NT2/D1 (cell line): ENCODE data around the gene RGS3.

Source experiments
- SUZ12 ChIP-seq: IDR thresholded peaks from 2 replicates; pipeline ENCODE4 v1.6.1; 2011; ENCODE audit not compliant: insufficient read length, insufficient read depth; ENCODE audit errors: extremely low read depth
- YY1 ChIP-seq: IDR thresholded peaks from 2 replicates; pipeline ENCODE4 v1.6.1; 2011; ENCODE audit not compliant: insufficient read length, insufficient read depth
- ZNF274 ChIP-seq: IDR thresholded peaks from 2 replicates; pipeline ENCODE4 v1.6.1; 2011; ENCODE audit warnings: mild to moderate bottlenecking, low read depth, low read length

- TF ChIP-seq ZNF274 (no peak), YY1 (no peak), SUZ12 (no peak)
These were observed 157.8 kb downstream of the RGS3 start for GRCh38 chr9:113621309-113621791.
